Measurements from ENCODE around the gene NT5DC3.

NT5DC3 gene

GRCh38 chr12:103823871-103824270 lies 17.2 kb downstream of the NT5DC3 start:
- Histone ChIP-seq H2AFZ (ENCODE audit: low read length) (no peak overlapping the region), H3K4me2 (ENCODE audit: low read depth, low read length) (no peak overlapping the region), H3K79me2 (ENCODE audit: low read length) (peaks cover 68% of the 10 kb centered on the region), H4K20me1 (ENCODE audit: insufficient read depth, low read length) (no peaks in the 10 kb centered on the region), H3K27me3 (replicated peaks; ENCODE audit: insufficient read depth, low read length) (no peaks in the 10 kb centered on the region), H3K4me3 (ENCODE audit: low read length) (no peak overlapping the region), H3K27ac (ENCODE audit: low read length) (no peak overlapping the region), H3F3A (ENCODE audit: insufficient read depth, low read length) (no peaks in the 10 kb centered on the region), H3K4me1 (ENCODE audit: low read length) (no peaks in the 10 kb centered on the region), H3K9me2 (replicated peaks; ENCODE audit: insufficient read depth, low read length) (no peaks in the 10 kb centered on the region), H3K9ac (ENCODE audit: low read length) (no peak overlapping the region), H3K9me3 (replicated peaks; ENCODE audit: insufficient read depth, low read length) (no peaks in the 10 kb centered on the region), H3K36me3 (replicated peaks; ENCODE audit: insufficient read depth, low read length) (no peaks in the 10 kb centered on the region)
- TF ChIP-seq EZH2phosphoT487 (IDR thresholded peaks at IDR 0.05; ENCODE audit: low read length) (no peak), EZH2 (optimal IDR thresholded peaks at IDR 0.05; ENCODE audit: low read depth, low read length) (no peak), CTCF (IDR thresholded peaks at IDR 0.05; ENCODE audit: low read length) (no peak)
- DNase-seq = no peak

- Histone ChIP-seq H3K9ac (ENCODE audit: low read length) (no peak overlapping the region), H4K20me1 (ENCODE audit: insufficient read depth, low read length) (no peaks in the 10 kb centered on the region), H3K9me2 (replicated peaks; ENCODE audit: insufficient read depth, low read length) (no peaks in the 10 kb centered on the region), H3K4me2 (ENCODE audit: low read depth, low read length) (no peak overlapping the region), H3K27me3 (replicated peaks; ENCODE audit: insufficient read depth, low read length) (no peaks in the 10 kb centered on the region), H3K9me3 (replicated peaks; ENCODE audit: insufficient read depth, low read length) (no peaks in the 10 kb centered on the region), H3K4me1 (ENCODE audit: low read length) (no peaks in the 10 kb centered on the region), H3K27ac (ENCODE audit: low read length) (no peak overlapping the region), H2AFZ (ENCODE audit: low read length) (no peak overlapping the region), H3K36me3 (replicated peaks; ENCODE audit: insufficient read depth, low read length) (no peaks in the 10 kb centered on the region), H3F3A (ENCODE audit: insufficient read depth, low read length) (no peaks in the 10 kb centered on the region), H3K79me2 (ENCODE audit: low read length) (peaks cover 61% of the 10 kb centered on the region), H3K4me3 (ENCODE audit: low read length) (no peak overlapping the region)
- TF ChIP-seq CTCF (IDR thresholded peaks at IDR 0.05; ENCODE audit: low read length) = no peak
- no peak for TF ChIP-seq EZH2phosphoT487 (IDR thresholded peaks at IDR 0.05; ENCODE audit: low read length)
- TF ChIP-seq EZH2 (optimal IDR thresholded peaks at IDR 0.05; ENCODE audit: low read depth, low read length) = no peak
- no peak for DNase-seq
Measured at GRCh38 chr12:103821773-103822172, 19.3 kb downstream of the NT5DC3 start.

- Histone ChIP-seq H3K9me3 (replicated peaks; ENCODE audit: insufficient read depth, low read length) (no peaks in the 10 kb centered on the region), H3K4me3 (ENCODE audit: low read length) (no peak overlapping the region), H3K9me2 (replicated peaks; ENCODE audit: insufficient read depth, low read length) (no peaks in the 10 kb centered on the region), H3K27me3 (replicated peaks; ENCODE audit: insufficient read depth, low read length) (no peaks in the 10 kb centered on the region), H2AFZ (ENCODE audit: low read length) (no peak overlapping the region), H4K20me1 (ENCODE audit: insufficient read depth, low read length) (no peaks in the 10 kb centered on the region), H3K4me2 (ENCODE audit: low read depth, low read length) (no peak overlapping the region), H3K79me2 (ENCODE audit: low read length) (peaks cover 55% of the 10 kb centered on the region), H3K9ac (ENCODE audit: low read length) (no peak overlapping the region), H3F3A (ENCODE audit: insufficient read depth, low read length) (no peaks in the 10 kb centered on the region), H3K27ac (ENCODE audit: low read length) (no peak overlapping the region), H3K4me1 (ENCODE audit: low read length) (no peaks in the 10 kb centered on the region), H3K36me3 (replicated peaks; ENCODE audit: insufficient read depth, low read length) (no peaks in the 10 kb centered on the region)
- TF ChIP-seq EZH2 (optimal IDR thresholded peaks at IDR 0.05; ENCODE audit: low read depth, low read length) (no peak), CTCF (IDR thresholded peaks at IDR 0.05; ENCODE audit: low read length) (no peak), EZH2phosphoT487 (IDR thresholded peaks at IDR 0.05; ENCODE audit: low read length) (no peak)
- no peak for DNase-seq
Measured at GRCh38 chr12:103820881-103821489, 20.0 kb downstream of the NT5DC3 start.

Data from MM.1S (cell line).